ENCODE data around the gene FHOD3.

- TF ChIP-seq, protein P1, sequence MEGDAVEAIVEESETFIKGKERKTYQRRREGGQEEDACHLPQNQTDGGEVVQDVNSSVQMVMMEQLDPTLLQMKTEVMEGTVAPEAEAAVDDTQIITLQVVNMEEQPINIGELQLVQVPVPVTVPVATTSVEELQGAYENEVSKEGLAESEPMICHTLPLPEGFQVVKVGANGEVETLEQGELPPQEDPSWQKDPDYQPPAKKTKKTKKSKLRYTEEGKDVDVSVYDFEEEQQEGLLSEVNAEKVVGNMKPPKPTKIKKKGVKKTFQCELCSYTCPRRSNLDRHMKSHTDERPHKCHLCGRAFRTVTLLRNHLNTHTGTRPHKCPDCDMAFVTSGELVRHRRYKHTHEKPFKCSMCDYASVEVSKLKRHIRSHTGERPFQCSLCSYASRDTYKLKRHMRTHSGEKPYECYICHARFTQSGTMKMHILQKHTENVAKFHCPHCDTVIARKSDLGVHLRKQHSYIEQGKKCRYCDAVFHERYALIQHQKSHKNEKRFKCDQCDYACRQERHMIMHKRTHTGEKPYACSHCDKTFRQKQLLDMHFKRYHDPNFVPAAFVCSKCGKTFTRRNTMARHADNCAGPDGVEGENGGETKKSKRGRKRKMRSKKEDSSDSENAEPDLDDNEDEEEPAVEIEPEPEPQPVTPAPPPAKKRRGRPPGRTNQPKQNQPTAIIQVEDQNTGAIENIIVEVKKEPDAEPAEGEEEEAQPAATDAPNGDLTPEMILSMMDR (IDR thresholded peaks at IDR 0.05): no peak
- TF ChIP-seq SIN3A (IDR thresholded peaks at IDR 0.05; ENCODE audit: borderline replicate concordance, insufficient read depth, low read depth, low read length) (no peak), TCF7L2 (IDR thresholded peaks at IDR 0.05; ENCODE audit: low read depth, low read length) (no peak)
Measured at GRCh38 chr18:36446059-36446458, 148.5 kb downstream of the FHOD3 start.

Measured in Panc1 (cell line).